B cell (primary cell): ENCODE data around the gene WDR62. TPM values are rescaled to one million over a fixed set of nuclear protein-coding genes. Genes with fewer than 3 reads are reported as not detected.

Source experiments
- ATAC-seq: fragments of 200-7000 bp; cut with Tn5 transposase; one replicate; pipeline ENCODE4 v1.10.0; 2021; ENCODE audit warnings: low read depth, mild to moderate bottlenecking, moderate number of reproducible peaks, moderate library complexity
- CTCF ChIA-PET: fragments of 350-600 bp; sonication (Branson Sonifier 250); formaldehyde crosslinking; loops from one replicate; lab custom pipeline; 2021; ENCODE audit warnings: antibody characterized with exemption, inconsistent platforms; lab: Charles Lee
- POLR2A ChIA-PET: fragments of 350-600 bp; sonication (Branson Sonifier 250); formaldehyde crosslinking; loops from one replicate; lab custom pipeline; 2021; ENCODE audit warnings: antibody characterized with exemption; lab: Charles Lee
- DNase-seq: peaks from one replicate; pipeline ENCODE4 v3.0.0; 2013
- H2AFZ ChIP-seq: 2 replicates; pipeline ENCODE4 v1.6.1; 2012; ENCODE audit warnings: mild to moderate bottlenecking, low read depth, low read length; ENCODE audit not compliant: insufficient read depth, poor library complexity, severe bottlenecking
- H3K27ac ChIP-seq, 2 donors: 1 replicate in 1 of 2; 2 replicates in 1 of 2; pipeline ENCODE4 v1.5.1; 2012 to 2013; ENCODE audit warnings: low read length in 2 of 2, mild to moderate bottlenecking in 2 of 2, moderate library complexity in 1 of 2
- H3K27me3 ChIP-seq, 4 experiments: fragments of 200-600 bp in 1 of 4; sonication (generic) in 1 of 4; replicated peaks in 1 of 4; 1 replicate in 2 of 4; 2 replicates in 2 of 4; pipeline versions ENCODE4 v1.6.1 to v1.7.0; 2013 to 2016; ENCODE audit warnings: low read length in 3 of 4, mild to moderate bottlenecking in 2 of 4, mixed read lengths in 1 of 4, moderate library complexity in 1 of 4; ENCODE audit not compliant: insufficient read depth in 4 of 4, control insufficient read depth in 3 of 4; ENCODE audit errors: control extremely low read depth in 1 of 4
- H3K36me3 ChIP-seq, 2 experiments: replicated peaks in 1 of 2; 1 replicate in 1 of 2; 2 replicates in 1 of 2; pipeline versions ENCODE4 v1.6.1 to v1.7.1; 2013; ENCODE audit warnings: low read length in 1 of 2; ENCODE audit not compliant: insufficient read depth in 2 of 2, control insufficient read depth in 1 of 2; ENCODE audit errors: control extremely low read depth in 1 of 2, extremely low read depth in 1 of 2
- H3K4me1 ChIP-seq, 2 donors: fragments of 200-600 bp in 1 of 2; sonication (generic) in 1 of 2; 1 replicate in 1 of 2; 2 replicates in 1 of 2; pipeline versions ENCODE4 v1.5.1 to v1.6.1; 2013 to 2017; ENCODE audit warnings: low read length in 2 of 2; ENCODE audit not compliant: control insufficient read depth in 2 of 2, insufficient read depth in 2 of 2
- H3K4me2 ChIP-seq: replicated peaks from 2 replicates; pipeline ENCODE3; 2012; ENCODE audit warnings: mild to moderate bottlenecking, low read depth, low read length; ENCODE audit not compliant: poor library complexity, severe bottlenecking
- H3K4me3 ChIP-seq, 5 experiments: fragments of 200-600 bp in 1 of 5; sonication (generic) in 1 of 5; 1 replicate in 3 of 5; 2 replicates in 2 of 5; pipeline versions ENCODE4 v1.5.1 to v1.7.0; 2011 to 2016; ENCODE audit warnings: low read length in 4 of 5, mild to moderate bottlenecking in 4 of 5, low read depth in 2 of 5, control low read depth in 1 of 5, moderate library complexity in 1 of 5; ENCODE audit not compliant: insufficient read depth in 1 of 5; ENCODE audit errors: control extremely low read depth in 1 of 5, extremely low read depth in 1 of 5
- H3K79me2 ChIP-seq: fragments of 200-600 bp; sonication (generic); one replicate; pipeline ENCODE4 v1.6.0; 2016; ENCODE audit warnings: low read length; ENCODE audit not compliant: control insufficient read depth, insufficient read depth
- H3K9ac ChIP-seq: fragments of 200-600 bp; sonication (generic); 2 replicates; pipeline ENCODE4 v1.6.1; 2017; ENCODE audit warnings: mild to moderate bottlenecking, low read length, moderate library complexity
- H3K9me3 ChIP-seq, 3 donors: one replicate each; pipeline versions ENCODE4 v1.6.1 to v1.7.1; 2013; ENCODE audit warnings: low read length in 2 of 3; ENCODE audit not compliant: control insufficient read depth in 2 of 3, insufficient read depth in 1 of 3; ENCODE audit errors: control extremely low read depth in 1 of 3
- H4K20me1 ChIP-seq: 2 replicates; pipeline ENCODE4 v1.6.0; 2012; ENCODE audit warnings: mild to moderate bottlenecking, low read length; ENCODE audit not compliant: insufficient read depth, control insufficient read depth, poor library complexity, severe bottlenecking
- H3K27ac Mint-ChIP-seq: one replicate; pipeline ENCODE4 v1.8.0; 2021; ENCODE audit warnings: mixed read lengths
- H3K27me3 Mint-ChIP-seq: one replicate; pipeline ENCODE4 v1.8.0; 2021; ENCODE audit warnings: mixed read lengths
- H3K4me1 Mint-ChIP-seq: one replicate; pipeline ENCODE4 v1.8.0; 2021; ENCODE audit warnings: mixed read lengths
- H3K4me3 Mint-ChIP-seq: one replicate; pipeline ENCODE4 v1.8.0; 2021; ENCODE audit warnings: mixed read lengths
- H3K9me3 Mint-ChIP-seq: one replicate; pipeline ENCODE4 v1.8.0; 2022; ENCODE audit warnings: mixed read lengths; ENCODE audit not compliant: insufficient read depth
- EZH2 ChIP-seq: IDR thresholded peaks from 2 replicates; pipeline ENCODE4 v1.6.1; 2012; ENCODE audit warnings: borderline replicate concordance, low read depth, mild to moderate bottlenecking, moderate library complexity, low read length; ENCODE audit not compliant: insufficient read depth, poor library complexity, severe bottlenecking
- WGBS: methylation state at CpG from one replicate; pipeline ENCODE4 v1.1.5; 2013; ENCODE audit warnings: missing lambda C conversion rate; ENCODE audit not compliant: insufficient coverage; 5-methylcytosine and 5-hydroxymethylcytosine counted together
- intact Hi-C: fragments of 100-400 bp; cut with micrococcal nuclease; formaldehyde crosslinking; loops from one replicate; pipeline ENCODE4 v1.10.0; 2022
- polyA plus RNA-seq: library from polyadenylated mRNA; depleted of rRNA; stranded (reverse); fragments of >200 nt; gene quantifications from 2 replicates; pipeline ENCODE4 v1.2.3, GENCODE V29; 2012
- total RNA-seq, 2 donors: library from RNA; stranded (reverse); fragments of 120-200 nt in 1 of 2; gene quantifications; 1 replicate in 1 of 2; 2 replicates in 1 of 2; pipeline versions ENCODE4 v1.2.3 to v1.2.4, GENCODE V29; 2013 to 2022
- TF ChIP-seq, protein P1 (sequence below): fragments of 200-600 bp; IDR thresholded peaks from one replicate; pipeline ENCODE4 v1.8.0; 2022; ENCODE audit warnings: antibody characterized with exemption, mild to moderate bottlenecking

WDR62 gene
- total and polyA plus RNA-seq, 2 donors (not counting 1 experiment from before 2014, with no cell fraction given) = 1.8 to 1.9 TPM

GRCh38 chr19:36093687-36094086 lies 39.0 kb downstream of the WDR62 start:
- Histone ChIP-seq H3K4me1 (no peaks in the 10 kb centered on the region), H3K4me3 (no peak overlapping the region), H3K27ac (no peak overlapping the region), H3K27me3 (no peaks in the 10 kb centered on the region), H2AFZ (no peak overlapping the region), H4K20me1 (no peaks in the 10 kb centered on the region), H3K36me3 (no peaks in the 10 kb centered on the region), H3K4me2 (no peak overlapping the region), H3K9me3 (no peaks in the 10 kb centered on the region), H3K9ac (no peak overlapping the region), H3K79me2 (no peaks in the 10 kb centered on the region)
- intact Hi-C loops = no loop called here
- no peaks in the 10 kb centered on the region for H3K9me3 Mint-ChIP-seq
- DNase-seq (no peak), ATAC-seq (no peak)
- POLR2A ChIA-PET = no interaction called here
- no peak overlapping the region for H3K4me3 Mint-ChIP-seq
- H3K27ac Mint-ChIP-seq = no peak overlapping the region
- CTCF ChIA-PET = no interaction called here
- 94% methylated on average over 4 of the region's 6 CpGs for WGBS
- no peaks in the 10 kb centered on the region for H3K27me3 Mint-ChIP-seq
- H3K4me1 Mint-ChIP-seq = no peaks in the 10 kb centered on the region
- TF ChIP-seq, protein P1, sequence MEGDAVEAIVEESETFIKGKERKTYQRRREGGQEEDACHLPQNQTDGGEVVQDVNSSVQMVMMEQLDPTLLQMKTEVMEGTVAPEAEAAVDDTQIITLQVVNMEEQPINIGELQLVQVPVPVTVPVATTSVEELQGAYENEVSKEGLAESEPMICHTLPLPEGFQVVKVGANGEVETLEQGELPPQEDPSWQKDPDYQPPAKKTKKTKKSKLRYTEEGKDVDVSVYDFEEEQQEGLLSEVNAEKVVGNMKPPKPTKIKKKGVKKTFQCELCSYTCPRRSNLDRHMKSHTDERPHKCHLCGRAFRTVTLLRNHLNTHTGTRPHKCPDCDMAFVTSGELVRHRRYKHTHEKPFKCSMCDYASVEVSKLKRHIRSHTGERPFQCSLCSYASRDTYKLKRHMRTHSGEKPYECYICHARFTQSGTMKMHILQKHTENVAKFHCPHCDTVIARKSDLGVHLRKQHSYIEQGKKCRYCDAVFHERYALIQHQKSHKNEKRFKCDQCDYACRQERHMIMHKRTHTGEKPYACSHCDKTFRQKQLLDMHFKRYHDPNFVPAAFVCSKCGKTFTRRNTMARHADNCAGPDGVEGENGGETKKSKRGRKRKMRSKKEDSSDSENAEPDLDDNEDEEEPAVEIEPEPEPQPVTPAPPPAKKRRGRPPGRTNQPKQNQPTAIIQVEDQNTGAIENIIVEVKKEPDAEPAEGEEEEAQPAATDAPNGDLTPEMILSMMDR = no peak
- TF ChIP-seq EZH2 = no peak

GRCh38 chr19:36097036-36097435 lies 42.3 kb downstream of the WDR62 start:
- no peak overlapping the region for H3K9ac ChIP-seq
- POLR2A ChIA-PET = no interaction called here
- no peaks in the 10 kb centered on the region for H3K9me3 ChIP-seq
- H3K27me3 ChIP-seq = no peaks in the 10 kb centered on the region
- no peaks in the 10 kb centered on the region for H4K20me1 ChIP-seq
- DNase-seq (no peak), ATAC-seq (no peak)
- WGBS = 93% methylated on average over 3 of the region's 6 CpGs
- no peaks in the 10 kb centered on the region for H3K4me1 ChIP-seq
- H3K4me3 ChIP-seq = no peak overlapping the region
- Mint-ChIP-seq H3K9me3 (no peaks in the 10 kb centered on the region), H3K27me3 (no peaks in the 10 kb centered on the region), H3K4me1 (no peaks in the 10 kb centered on the region), H3K27ac (no peak overlapping the region), H3K4me3 (no peak overlapping the region)
- H3K79me2 ChIP-seq = no peaks in the 10 kb centered on the region
- no peaks in the 10 kb centered on the region for H3K36me3 ChIP-seq
- no peak overlapping the region for H3K27ac ChIP-seq
- TF ChIP-seq EZH2 = no peak
- TF ChIP-seq, protein P1 = no peak
- no peak overlapping the region for H3K4me2 ChIP-seq
- intact Hi-C loops = no loop called here
- CTCF ChIA-PET = no interaction called here
- H2AFZ ChIP-seq = no peak overlapping the region
